Natural killer cell (primary cell): Measurements from ENCODE around the gene PRSS53. TPM values are rescaled to one million over a fixed set of nuclear protein-coding genes. Genes with fewer than 3 reads are reported as not detected.

Experiments
- ATAC-seq, 3 donors: fragments of 150-1000 bp in 2 of 3; fragments of 200-7000 bp in 1 of 3; cut with Tn5 transposase; 1 replicate in 1 of 3; 2 replicates in 2 of 3; pipeline ENCODE4 v1.10.0; 2021; ENCODE audit warnings: mild to moderate bottlenecking in 2 of 3, moderate library complexity in 2 of 3
- DNase-seq, 2 donors: peaks; one replicate each; pipeline versions ENCODE4 v3.0.0 to v3.0.0-alpha.2; 2013 to 2021; ENCODE audit warnings: mixed read lengths in 1 of 2
- H3K27ac ChIP-seq: one replicate; pipeline ENCODE4 v1.5.1; 2013; ENCODE audit warnings: mild to moderate bottlenecking, low read length
- H3K27me3 ChIP-seq: one replicate; pipeline ENCODE4 v1.6.1; 2013; ENCODE audit warnings: low read length; ENCODE audit not compliant: control insufficient read depth, insufficient read depth
- H3K36me3 ChIP-seq: one replicate; pipeline ENCODE4 v1.6.1; 2013; ENCODE audit warnings: low read length; ENCODE audit not compliant: control insufficient read depth, insufficient read depth
- H3K4me1 ChIP-seq: one replicate; pipeline ENCODE4 v1.6.1; 2013; ENCODE audit warnings: low read length; ENCODE audit not compliant: control insufficient read depth, insufficient read depth
- H3K4me3 ChIP-seq: one replicate; pipeline ENCODE4 v1.5.1; 2013; ENCODE audit warnings: low read length
- H3K9me3 ChIP-seq: one replicate; pipeline ENCODE4 v1.6.1; 2013; ENCODE audit warnings: low read length; ENCODE audit not compliant: control insufficient read depth, insufficient read depth
- H3K27ac Mint-ChIP-seq, 2 donors: one replicate each; pipeline ENCODE4 v1.8.0; 2022; ENCODE audit warnings: mild to moderate bottlenecking in 2 of 2, mixed read lengths in 2 of 2, moderate library complexity in 1 of 2
- H3K27me3 Mint-ChIP-seq, 2 donors: one replicate each; pipeline ENCODE4 v1.8.0; 2022; ENCODE audit warnings: low read depth in 2 of 2, mixed read lengths in 2 of 2
- H3K36me3 Mint-ChIP-seq: one replicate; pipeline ENCODE4 v1.8.0; 2022; ENCODE audit warnings: mixed read lengths
- H3K4me1 Mint-ChIP-seq, 2 donors: one replicate each; pipeline ENCODE4 v1.8.0; 2022; ENCODE audit warnings: mixed read lengths in 2 of 2
- H3K4me3 Mint-ChIP-seq: one replicate; pipeline ENCODE4 v1.8.0; 2022; ENCODE audit warnings: mild to moderate bottlenecking, moderate library complexity, mixed read lengths
- H3K9me3 Mint-ChIP-seq, 2 donors: one replicate each; pipeline ENCODE4 v1.8.0; 2022; ENCODE audit warnings: mixed read lengths in 2 of 2
- CTCF ChIP-seq: fragments of 200-600 bp; IDR thresholded peaks from one replicate; pipeline ENCODE4 v1.8.0; 2022; ENCODE audit warnings: antibody characterized with exemption
- WGBS: methylation state at CpG from one replicate; pipeline ENCODE4 v1.1.7; 2013; ENCODE audit warnings: missing lambda C conversion rate; ENCODE audit not compliant: insufficient coverage; 5-methylcytosine and 5-hydroxymethylcytosine counted together
- intact Hi-C: fragments of 100-400 bp; cut with micrococcal nuclease; formaldehyde crosslinking; loops from one replicate; pipeline ENCODE4 v1.14.2; 2022
- total RNA-seq, 4 donors: library from RNA; stranded (reverse); fragments of 120-200 nt in 1 of 4; gene quantifications; one replicate each; pipeline versions ENCODE4 v1.2.3 to v1.2.4, GENCODE V29; 2013 to 2022

The PRSS53 gene
- total RNA-seq, 3 donors from 2014 or later (not counting 1 experiment from before 2014, with no cell fraction given): 4.3 to 7.4 (median 5.1) TPM

- 97% methylated on average over 23 of the region's 23 CpGs for WGBS
- peaks cover 31% of the 10 kb centered on the region for H3K4me1 ChIP-seq
- Mint-ChIP-seq H3K27me3 (no peaks in the 10 kb centered on the region), H3K4me3 (no peak overlapping the region), H3K4me1 (peaks cover 14 to 24% of the 10 kb centered on the region in 2 donors), H3K27ac (no peak overlapping the region), H3K9me3 (no peaks in the 10 kb centered on the region), H3K36me3 (no peaks in the 10 kb centered on the region)
- TF ChIP-seq CTCF: no peak
- intact Hi-C loops: loop anchor here (10.0 kb wide), 1 partner anchor 73 kb away; the partner anchor contains the start of gene FUS
- no peak overlapping the region for H3K4me3 ChIP-seq
- peaks cover 23% of the 10 kb centered on the region for H3K36me3 ChIP-seq
- no peak overlapping the region for H3K27ac ChIP-seq
- no peak for ATAC-seq
- DNase-seq: no peak
- H3K27me3 ChIP-seq: no peaks in the 10 kb centered on the region
- no peaks in the 10 kb centered on the region for H3K9me3 ChIP-seq
Observed at GRCh38 chr16:31111881-31112466, 23.2 kb upstream of the PRSS53 start.

DNA sequence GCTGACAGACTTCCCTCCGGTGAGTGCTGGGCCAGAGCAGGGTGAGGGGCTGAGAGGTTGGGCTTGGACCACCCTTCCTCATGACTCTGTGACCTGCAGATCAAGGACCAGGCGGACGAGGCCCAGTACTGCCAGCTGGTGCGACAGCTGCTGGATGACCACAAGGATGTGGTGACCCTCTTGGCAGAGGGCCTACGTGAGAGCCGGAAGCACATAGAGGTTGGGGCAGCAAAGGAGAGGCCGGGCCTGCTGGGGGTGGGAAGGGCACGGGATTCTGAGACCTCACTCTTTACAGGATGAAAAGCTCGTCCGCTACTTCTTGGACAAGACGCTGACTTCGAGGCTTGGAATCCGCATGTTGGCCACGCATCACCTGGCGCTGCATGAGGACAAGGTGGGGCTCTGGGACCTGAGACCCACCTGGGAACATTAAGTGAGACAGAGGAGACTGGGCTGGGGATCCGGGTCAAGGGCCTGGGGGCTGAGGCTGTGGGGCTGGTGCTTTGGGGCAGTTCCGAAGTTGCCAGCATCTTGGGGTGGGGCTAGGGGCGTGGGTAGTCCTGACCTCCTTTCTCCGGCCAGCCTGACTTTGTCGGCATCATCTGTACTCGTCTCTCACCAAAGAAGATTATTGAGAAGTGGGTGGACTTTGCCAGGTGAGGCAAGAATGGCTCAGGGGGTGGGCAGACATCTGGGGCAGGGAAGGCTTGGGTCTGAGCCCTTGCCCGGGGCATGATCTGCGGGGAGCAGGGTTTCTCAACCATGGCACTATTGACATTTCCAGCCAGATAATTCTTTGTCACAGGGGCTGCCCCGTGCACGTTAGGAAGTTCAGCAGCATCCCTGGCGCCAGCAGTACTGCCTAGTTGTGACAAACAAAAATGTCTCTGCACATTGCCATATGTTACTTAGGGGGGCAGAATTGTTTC, 21.6 kb upstream of the PRSS53 start:
- no peaks in the 10 kb centered on the region for H3K27me3 ChIP-seq
- no peak for TF ChIP-seq CTCF
- no peaks in the 10 kb centered on the region for H3K9me3 Mint-ChIP-seq
- no peaks in the 10 kb centered on the region for H3K27me3 Mint-ChIP-seq
- intact Hi-C loops: loop anchor here (10.0 kb wide), 1 partner anchor 74 kb away; the partner anchor contains the start of gene FUS
- DNase-seq (no peak), ATAC-seq (no peak)
- H3K4me3 Mint-ChIP-seq: peak overlapping the region; percentile 85
- H3K9me3 ChIP-seq: no peaks in the 10 kb centered on the region
- 90% methylated on average over 26 of the region's 26 CpGs for WGBS
- peaks cover 28% of the 10 kb centered on the region for H3K4me1 ChIP-seq
- peaks cover 19 to 29% of the 10 kb centered on the region in 2 donors for H3K4me1 Mint-ChIP-seq
- H3K27ac ChIP-seq: no peak overlapping the region
- no peak overlapping the region for H3K4me3 ChIP-seq
- no peaks in the 10 kb centered on the region for H3K36me3 Mint-ChIP-seq
- H3K36me3 ChIP-seq: peaks cover 23% of the 10 kb centered on the region
- H3K27ac Mint-ChIP-seq: peak overlapping the region in 1 of 2 donors; percentile 36

GRCh38 chr16:31109622-31110021, 20.9 kb upstream of the PRSS53 start:
- no peak for ATAC-seq

More at GRCh38 chr16:31109622-31110021, 20.9 kb upstream of the PRSS53 start:
- Histone ChIP-seq H3K4me3 (no peak overlapping the region), H3K9me3 (no peaks in the 10 kb centered on the region), H3K27me3 (no peaks in the 10 kb centered on the region), H3K36me3 (peaks cover 23% of the 10 kb centered on the region), H3K4me1 (peaks cover 28% of the 10 kb centered on the region), H3K27ac (no peak overlapping the region)
- Mint-ChIP-seq H3K27me3 (no peaks in the 10 kb centered on the region), H3K27ac (peak overlapping the region in 1 of 2 donors; percentile 36), H3K9me3 (no peaks in the 10 kb centered on the region), H3K36me3 (no peaks in the 10 kb centered on the region), H3K4me1 (peaks cover 19 to 29% of the 10 kb centered on the region in 2 donors), H3K4me3 (peak overlapping the region; percentile 85)
- WGBS: 95% methylated on average over 12 of the region's 12 CpGs
- TF ChIP-seq CTCF: no peak
- intact Hi-C loops: loop anchor here (5.0 to 10.0 kb wide), 2 partner anchors 33 to 75 kb away; partner anchors contain the start of gene FUS
- DNase-seq: no peak
